ENCODE results near the gene MLPH.

Gene MLPH

GRCh38 chr2:237501892-237502513, 15.0 kb downstream of the MLPH start:
- no peak for DNase-seq

GRCh38 chr2:237503201-237503600, 16.1 kb downstream of the MLPH start:
- no peak for DNase-seq

GRCh38 chr2:237505188-237505939, 18.3 kb downstream of the MLPH start:
- DNase-seq = no peak

GRCh38 chr2:237507512-237507911, 20.5 kb downstream of the MLPH start:
- DNase-seq = no peak

- no peak for DNase-seq
Observed at GRCh38 chr2:237508361-237508760, 21.3 kb downstream of the MLPH start.

GRCh38 chr2:237509151-237509550, 22.1 kb downstream of the MLPH start:
- no peak for DNase-seq

- DNase-seq = no peak
Observed at GRCh38 chr2:237509905-237510304, 22.9 kb downstream of the MLPH start.

GRCh38 chr2:237510502-237511217, 23.6 kb downstream of the MLPH start:
- no peak for DNase-seq

- DNase-seq = no peak
Observed at GRCh38 chr2:237511433-237511832, 24.4 kb downstream of the MLPH start.

GRCh38 chr2:237511885-237512405, 24.9 kb downstream of the MLPH start:
- no peak for DNase-seq

GRCh38 chr2:237512774-237513466, 25.9 kb downstream of the MLPH start:
- peak; percentile 83 for DNase-seq

- no peak for DNase-seq
Observed at GRCh38 chr2:237513693-237514092, 26.6 kb downstream of the MLPH start.

GRCh38 chr2:237514474-237515130, 27.6 kb downstream of the MLPH start:
- DNase-seq = no peak

GRCh38 chr2:237515166-237515565, 28.1 kb downstream of the MLPH start:
- no peak for DNase-seq

- no peak for DNase-seq
Observed at GRCh38 chr2:237515621-237516275, 28.7 kb downstream of the MLPH start.

GRCh38 chr2:237517163-237517562, 30.1 kb downstream of the MLPH start:
- no peak for DNase-seq

- DNase-seq = no peak
Observed at GRCh38 chr2:237517990-237518389, 30.9 kb downstream of the MLPH start.

- no peak for DNase-seq
Observed at GRCh38 chr2:237519506-237520245, 32.6 kb downstream of the MLPH start.

GRCh38 chr2:237520290-237520689, 33.2 kb downstream of the MLPH start:
- no peak for DNase-seq

GRCh38 chr2:237524631-237525030, 37.6 kb downstream of the MLPH start:
- DNase-seq = no peak

GRCh38 chr2:237525559-237526157, 38.6 kb downstream of the MLPH start:
- no peak for DNase-seq
